ENCODE results near the gene CTLA4.

The CTLA4 gene

GRCh38 chr2:203867561-203868200 is at the start of gene CTLA4:
TSS of gene CTLA4 (plus strand) at chr2:203867771. CDS start at chr2:203867943, 172 bp downstream.
- DNase-seq = no peak

- no peak for DNase-seq
These were observed 48.9 kb upstream of the CTLA4 start for GRCh38 chr2:203818656-203819055.

GRCh38 chr2:203819434-203820133 is 48.0 kb upstream of the CTLA4 start:
- DNase-seq = no peak

- DNase-seq = no peak
These were observed 46.6 kb upstream of the CTLA4 start for GRCh38 chr2:203820969-203821368.

- no peak for DNase-seq
These were observed 45.3 kb upstream of the CTLA4 start for GRCh38 chr2:203822240-203822639.

GRCh38 chr2:203823173-203823572 is 44.4 kb upstream of the CTLA4 start:
- DNase-seq = no peak

- no peak for DNase-seq
These were observed 43.5 kb upstream of the CTLA4 start for GRCh38 chr2:203824057-203824456.

GRCh38 chr2:203824603-203825002 is 43.0 kb upstream of the CTLA4 start:
- DNase-seq = no peak

GRCh38 chr2:203826704-203827103 is 40.9 kb upstream of the CTLA4 start:
- no peak for DNase-seq

- no peak for DNase-seq
These were observed 37.1 kb upstream of the CTLA4 start for GRCh38 chr2:203830304-203831055.

GRCh38 chr2:203835420-203835819 is 32.2 kb upstream of the CTLA4 start:
- no peak for DNase-seq

- DNase-seq = no peak
These were observed 31.4 kb upstream of the CTLA4 start for GRCh38 chr2:203835892-203836800.

GRCh38 chr2:203840655-203841205 is 26.8 kb upstream of the CTLA4 start:
- no peak for DNase-seq

GRCh38 chr2:203841654-203842053 is 25.9 kb upstream of the CTLA4 start:
- no peak for DNase-seq

- DNase-seq = no peak
These were observed 25.2 kb upstream of the CTLA4 start for GRCh38 chr2:203842373-203842772.

- DNase-seq = no peak
These were observed 21.0 kb upstream of the CTLA4 start for GRCh38 chr2:203846490-203847105.

- no peak for DNase-seq
These were observed 18.6 kb upstream of the CTLA4 start for GRCh38 chr2:203849010-203849409.

- no peak for DNase-seq
These were observed 14.8 kb upstream of the CTLA4 start for GRCh38 chr2:203852760-203853159.

- no peak for DNase-seq
These were observed 14.3 kb upstream of the CTLA4 start for GRCh38 chr2:203853271-203853670.

GRCh38 chr2:203853722-203854121 is 13.8 kb upstream of the CTLA4 start:
- DNase-seq = no peak

GRCh38 chr2:203855274-203855673 is 12.3 kb upstream of the CTLA4 start:
- DNase-seq = no peak

- DNase-seq = no peak
These were observed 9.9 kb upstream of the CTLA4 start for GRCh38 chr2:203857656-203858055.
